ENCODE data around the gene GMFB. TPM values are rescaled to one million over a fixed set of nuclear protein-coding genes. Genes with fewer than 3 reads are reported as not detected.

GMFB gene
- total and polyA plus RNA-seq, 2 experiments from 2014 or later, result 26.7 to 38.1 TPM

GRCh38 chr14:54502602-54503001 lies 13.8 kb upstream of the GMFB start:
- DNase-seq (ENCODE audit: low read depth in 1 of 2, low spot score in 1 of 2), result peak in 1 of 2 donors; percentile 40
- H3K27ac ChIP-seq, result no peak overlapping the region
- no peak for TF ChIP-seq CTCF (IDR thresholded peaks at IDR 0.05; ENCODE audit: low read depth, low read length)

GRCh38 chr14:54501480-54501879 lies 12.7 kb upstream of the GMFB start:
- H3K27me3 ChIP-seq, result no peaks in the 10 kb centered on the region
- H3K9me3 ChIP-seq (ENCODE audit: low read depth), result no peaks in the 10 kb centered on the region
- no peak for DNase-seq (ENCODE audit: low read depth in 1 of 2, low spot score in 1 of 2)
- no peaks in the 10 kb centered on the region for H3K4me1 ChIP-seq (ENCODE audit: low read depth)
- no peak overlapping the region for H3K4me3 ChIP-seq
- no peak overlapping the region for H3K27ac ChIP-seq
- TF ChIP-seq CTCF (IDR thresholded peaks at IDR 0.05; ENCODE audit: low read depth, low read length), result no peak
- no peaks in the 10 kb centered on the region for H3K36me3 ChIP-seq

More at GRCh38 chr14:54502602-54503001, 13.8 kb upstream of the GMFB start:
- H3K36me3 ChIP-seq, result no peaks in the 10 kb centered on the region
- H3K9me3 ChIP-seq (ENCODE audit: low read depth), result no peaks in the 10 kb centered on the region
- no peak overlapping the region for H3K4me3 ChIP-seq
- no peaks in the 10 kb centered on the region for H3K27me3 ChIP-seq
- no peaks in the 10 kb centered on the region for H3K4me1 ChIP-seq (ENCODE audit: low read depth)

- no peak overlapping the region for H3K27ac ChIP-seq
- H3K27me3 ChIP-seq, result no peaks in the 10 kb centered on the region
- DNase-seq (ENCODE audit: low read depth in 1 of 2, low spot score in 1 of 2), result no peak
- H3K4me3 ChIP-seq, result no peak overlapping the region
- H3K4me1 ChIP-seq (ENCODE audit: low read depth), result no peaks in the 10 kb centered on the region
- no peaks in the 10 kb centered on the region for H3K9me3 ChIP-seq (ENCODE audit: low read depth)
- no peaks in the 10 kb centered on the region for H3K36me3 ChIP-seq
- no peak for TF ChIP-seq CTCF (IDR thresholded peaks at IDR 0.05; ENCODE audit: low read depth, low read length)
These were observed 12.0 kb upstream of the GMFB start for GRCh38 chr14:54500744-54501143.

- TF ChIP-seq CTCF (IDR thresholded peaks at IDR 0.05; ENCODE audit: low read depth, low read length), result no peak
- Histone ChIP-seq H3K27me3 (no peaks in the 10 kb centered on the region), H3K9me3 (ENCODE audit: low read depth) (no peaks in the 10 kb centered on the region), H3K4me3 (no peak overlapping the region), H3K36me3 (no peaks in the 10 kb centered on the region), H3K4me1 (ENCODE audit: low read depth) (no peaks in the 10 kb centered on the region), H3K27ac (no peak overlapping the region)
- no peak for DNase-seq (ENCODE audit: low read depth in 1 of 2, low spot score in 1 of 2)
These were observed 9.8 kb upstream of the GMFB start for GRCh38 chr14:54498579-54498978.

GRCh38 chr14:54498095-54498531 lies 9.3 kb upstream of the GMFB start:
- no peak for TF ChIP-seq CTCF (IDR thresholded peaks at IDR 0.05; ENCODE audit: low read depth, low read length)
- no peak overlapping the region for H3K27ac ChIP-seq
- DNase-seq (ENCODE audit: low read depth in 1 of 2, low spot score in 1 of 2), result no peak
- no peak overlapping the region for H3K4me3 ChIP-seq
- no peaks in the 10 kb centered on the region for H3K36me3 ChIP-seq
- no peaks in the 10 kb centered on the region for H3K27me3 ChIP-seq
- no peaks in the 10 kb centered on the region for H3K9me3 ChIP-seq (ENCODE audit: low read depth)
- no peaks in the 10 kb centered on the region for H3K4me1 ChIP-seq (ENCODE audit: low read depth)

- Histone ChIP-seq H3K4me1 (ENCODE audit: low read depth) (peaks cover 4% of the 10 kb centered on the region), H3K9me3 (ENCODE audit: low read depth) (no peaks in the 10 kb centered on the region), H3K27ac (no peak overlapping the region), H3K27me3 (no peaks in the 10 kb centered on the region), H3K36me3 (no peaks in the 10 kb centered on the region), H3K4me3 (no peak overlapping the region)
- TF ChIP-seq CTCF (IDR thresholded peaks at IDR 0.05; ENCODE audit: low read depth, low read length), result no peak
- DNase-seq (ENCODE audit: low read depth in 1 of 2, low spot score in 1 of 2), result no peak
These were observed 8.4 kb upstream of the GMFB start for GRCh38 chr14:54497224-54497623.
